Natural killer cell treated with Interleukin-12 subunit alpha and Interleukin-12 subunit beta and Interleukin-15 and Interleukin-18, amount 100 ng/mL, for 72 hours (primary cell): ENCODE results near the gene ARRDC3. TPM values are rescaled to one million over a fixed set of nuclear protein-coding genes. Genes with fewer than 3 reads are reported as not detected.
"Not testable (repeated sequence)": the region's sequence is repeated elsewhere in the genome, so short reads cannot be mapped to it uniquely, and the experiment has no call there.

ENCODE experiments used
- ATAC-seq, 2 donors: fragments of 150-1000 bp; cut with Tn5 transposase in 1 of 2; sonication (Bioruptor Pico), chemical (Tn5 transposase) in 1 of 2; 2 replicates each; pipeline ENCODE4 v1.10.0; 2021
- DNase-seq: peaks from one replicate; pipeline ENCODE4 v3.0.0; 2022; ENCODE audit warnings: low spot score
- H3K27ac Mint-ChIP-seq, 2 donors: 1 replicate in 1 of 2; 2 replicates in 1 of 2; pipeline ENCODE4 v1.8.0; 2022; ENCODE audit warnings: mixed read lengths in 2 of 2, mild to moderate bottlenecking in 1 of 2, moderate library complexity in 1 of 2
- H3K27me3 Mint-ChIP-seq, 2 donors: 1 replicate in 1 of 2; 2 replicates in 1 of 2; pipeline ENCODE4 v1.8.0; 2022; ENCODE audit warnings: mixed read lengths in 2 of 2
- H3K36me3 Mint-ChIP-seq: one replicate; pipeline ENCODE4 v1.8.0; 2022; ENCODE audit warnings: mixed read lengths
- H3K4me1 Mint-ChIP-seq, 2 donors: 1 replicate in 1 of 2; 2 replicates in 1 of 2; pipeline ENCODE4 v1.8.0; 2022; ENCODE audit warnings: low read depth in 2 of 2, mixed read lengths in 2 of 2, mild to moderate bottlenecking in 1 of 2
- H3K4me3 Mint-ChIP-seq: one replicate; pipeline ENCODE4 v1.8.0; 2022; ENCODE audit warnings: mixed read lengths
- H3K9me3 Mint-ChIP-seq: 2 replicates; pipeline ENCODE4 v1.8.0; 2022; ENCODE audit warnings: mixed read lengths
- total RNA-seq, 2 donors: library from RNA; stranded (reverse); gene quantifications; one replicate each; pipeline ENCODE4 v1.2.3, GENCODE V29; 2022

ARRDC3 gene
- total RNA-seq, 2 donors from 2014 or later = 30.4 to 31.9 TPM

- peaks cover 0 to 2% of the 10 kb centered on the region in 2 donors for H3K27me3 Mint-ChIP-seq
- H3K9me3 Mint-ChIP-seq = no peaks in the 10 kb centered on the region
- H3K27ac Mint-ChIP-seq = no peak overlapping the region
- H3K4me1 Mint-ChIP-seq = peaks cover 0 to 2% of the 10 kb centered on the region in 2 donors
- H3K36me3 Mint-ChIP-seq = no peaks in the 10 kb centered on the region
- H3K4me3 Mint-ChIP-seq = no peak overlapping the region
- ATAC-seq = no peak
- no peak for DNase-seq
Observed at GRCh38 chr5:91339063-91339705, 43.9 kb downstream of the ARRDC3 start.

- Mint-ChIP-seq H3K9me3 (no peaks in the 10 kb centered on the region), H3K27me3 (no peaks in the 10 kb centered on the region), H3K27ac (peak overlapping the region; percentile 82 to 89), H3K4me1 (peaks cover 16 to 35% of the 10 kb centered on the region in 2 donors), H3K4me3 (peak overlapping the region; percentile 72), H3K36me3 (no peaks in the 10 kb centered on the region)
- DNase-seq = peak; percentile 69
- ATAC-seq = peak; percentile 94 to 95
Observed at GRCh38 chr5:91332267-91333045, 50.7 kb downstream of the ARRDC3 start.

- Mint-ChIP-seq H3K36me3 (no peaks in the 10 kb centered on the region), H3K27me3 (no peaks in the 10 kb centered on the region), H3K4me3 (peak overlapping the region; percentile 72), H3K4me1 (peaks cover 16 to 35% of the 10 kb centered on the region in 2 donors), H3K27ac (peak overlapping the region; percentile 82 to 89), H3K9me3 (no peaks in the 10 kb centered on the region)
- DNase-seq (no peak), ATAC-seq (no peak)
Observed at GRCh38 chr5:91331705-91332104, 51.4 kb downstream of the ARRDC3 start.

GRCh38 chr5:91329283-91329682, 53.8 kb downstream of the ARRDC3 start:
- Mint-ChIP-seq H3K27me3 (peaks cover 0 to 3% of the 10 kb centered on the region in 2 donors), H3K36me3 (no peaks in the 10 kb centered on the region), H3K4me1 (peaks cover 18 to 35% of the 10 kb centered on the region in 2 donors), H3K4me3 (no peak overlapping the region), H3K9me3 (no peaks in the 10 kb centered on the region), H3K27ac (no peak overlapping the region)
- ATAC-seq = no peak
- DNase-seq = no peak

GRCh38 chr5:91328743-91329142, 54.4 kb downstream of the ARRDC3 start:
- DNase-seq (no peak), ATAC-seq (no peak)
- Mint-ChIP-seq H3K27me3 (peaks cover 0 to 3% of the 10 kb centered on the region in 2 donors), H3K27ac (no peak overlapping the region), H3K4me1 (peaks cover 18 to 33% of the 10 kb centered on the region in 2 donors), H3K4me3 (no peak overlapping the region), H3K9me3 (no peaks in the 10 kb centered on the region), H3K36me3 (no peaks in the 10 kb centered on the region)

- DNase-seq, H3K9me3 Mint-ChIP-seq, H3K4me1 Mint-ChIP-seq, H3K27me3 Mint-ChIP-seq, ATAC-seq, H3K27ac Mint-ChIP-seq, H3K4me3 Mint-ChIP-seq, H3K36me3 Mint-ChIP-seq: not testable (repeated sequence)
Observed at GRCh38 chr5:91322981-91323380, 60.1 kb downstream of the ARRDC3 start.

GRCh38 chr5:91319667-91320066, 63.5 kb downstream of the ARRDC3 start:
- Mint-ChIP-seq H3K27me3 (no peaks in the 10 kb centered on the region), H3K9me3 (no peaks in the 10 kb centered on the region), H3K4me1 (peaks cover 10 to 18% of the 10 kb centered on the region in 2 donors), H3K4me3 (no peak overlapping the region), H3K36me3 (no peaks in the 10 kb centered on the region), H3K27ac (no peak overlapping the region)
- DNase-seq (no peak), ATAC-seq (no peak)

GRCh38 chr5:91318724-91319123, 64.4 kb downstream of the ARRDC3 start:
- H3K27ac Mint-ChIP-seq = no peak overlapping the region
- no peak for DNase-seq
- H3K4me1 Mint-ChIP-seq = peaks cover 19 to 26% of the 10 kb centered on the region in 2 donors
- ATAC-seq = no peak
- no peaks in the 10 kb centered on the region for H3K36me3 Mint-ChIP-seq
- H3K4me3 Mint-ChIP-seq = no peak overlapping the region
- H3K27me3 Mint-ChIP-seq = no peaks in the 10 kb centered on the region
- no peaks in the 10 kb centered on the region for H3K9me3 Mint-ChIP-seq
